GM20431 (cell line): ENCODE results near the gene OR6B1.
"Not testable (repeated sequence)": the region's sequence is repeated elsewhere in the genome, so short reads cannot be mapped to it uniquely, and the experiment has no call there.

Experiments
- in situ Hi-C: fragments of 300-500 bp; cut with MseI, MboI; formaldehyde crosslinking; loops from one replicate; pipeline ENCODE4 v1.15.0; 2020; ENCODE audit warnings: low sequenced_read_pairs; ENCODE audit not compliant: unreplicated experiment

OR6B1 gene

GRCh38 chr7:144035385-144035784 is 35.3 kb downstream of the OR6B1 start:
- in situ Hi-C loops = no loop called here

GRCh38 chr7:144036302-144036885 is 36.3 kb downstream of the OR6B1 start:
- in situ Hi-C loops = no loop called here

- in situ Hi-C loops = no loop called here
Observed at GRCh38 chr7:144037414-144038035, 37.4 kb downstream of the OR6B1 start.

- in situ Hi-C loops = no loop called here
Observed at GRCh38 chr7:144038887-144039286, 38.8 kb downstream of the OR6B1 start.

- in situ Hi-C loops = no loop called here
Observed at GRCh38 chr7:144048648-144049047, 48.5 kb downstream of the OR6B1 start, which contains the start of gene OR2A5. Gene OR2A5, plus strand, starts transcription at chr7:144048948. Its CDS starts 1,454 bp downstream, at chr7:144050402.

- in situ Hi-C loops = no loop called here
Observed at GRCh38 chr7:144049491-144049890, 49.4 kb downstream of the OR6B1 start.

GRCh38 chr7:144050093-144050492 is 50.0 kb downstream of the OR6B1 start:
- in situ Hi-C loops = no loop called here

- in situ Hi-C loops = not testable (repeated sequence)
Observed at GRCh38 chr7:144050884-144051283, 50.8 kb downstream of the OR6B1 start.

GRCh38 chr7:144057954-144058353 is 57.8 kb downstream of the OR6B1 start:
- in situ Hi-C loops = no loop called here
